Measurements from ENCODE around the gene ZNF45. TPM values are rescaled to one million over a fixed set of nuclear protein-coding genes. Genes with fewer than 3 reads are reported as not detected.

Gene ZNF45
- polyA plus RNA-seq, 1 donor from 2014 or later = 17.5 TPM

DNA sequence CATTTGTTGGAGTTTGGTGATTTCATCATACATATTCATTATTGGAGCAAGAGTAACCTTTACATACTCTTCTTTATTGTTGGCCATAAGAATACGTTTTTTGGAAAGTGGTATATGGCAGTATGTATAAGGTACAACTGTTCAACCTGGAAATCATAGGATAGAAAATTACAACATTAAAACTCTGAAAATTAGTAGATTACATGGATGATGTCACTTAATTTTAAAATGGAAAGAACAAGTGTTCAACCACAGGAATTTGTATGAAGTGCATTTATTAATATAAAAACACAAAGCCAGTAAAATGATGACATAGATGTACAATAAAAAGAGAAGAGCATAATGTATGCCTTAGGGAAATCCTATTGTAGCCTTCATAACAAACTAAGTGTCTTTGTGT is 41.6 kb upstream of the ZNF45 start:
- peaks cover 2% of the 10 kb centered on the region for H3K36me3 ChIP-seq (ENCODE audit: insufficient read depth, low read length)
- no peak overlapping the region for H3K4me3 ChIP-seq (ENCODE audit: low read length)
- no peak overlapping the region for H3K4me2 ChIP-seq (ENCODE audit: low read length)
- no peaks in the 10 kb centered on the region for H3F3A ChIP-seq (ENCODE audit: insufficient read depth, low read length, poor library complexity, severe bottlenecking)
- H3K79me2 ChIP-seq (replicated peaks; ENCODE audit: insufficient read depth, low read length) = no peaks in the 10 kb centered on the region
- H4K20me1 ChIP-seq (ENCODE audit: insufficient read depth) = no peaks in the 10 kb centered on the region
- no peak overlapping the region for H3K27ac ChIP-seq (ENCODE audit: low read length)
- H3K9ac ChIP-seq (ENCODE audit: low read length) = no peak overlapping the region
- no peaks in the 10 kb centered on the region for H3K9me2 ChIP-seq (ENCODE audit: insufficient read depth, low read length)
- no peak overlapping the region for H2AFZ ChIP-seq (ENCODE audit: low read depth, low read length)
- peaks cover 3% of the 10 kb centered on the region for H3K9me3 ChIP-seq (ENCODE audit: low read length)
- TF ChIP-seq RAD21 (conservative IDR thresholded peaks at IDR 0.05) = no peak
- no peaks in the 10 kb centered on the region for H3K27me3 ChIP-seq (ENCODE audit: insufficient read depth, low read depth, low read length)

GRCh38 chr19:43966079-43966694 is 31.1 kb upstream of the ZNF45 start:
- H3K9me2 ChIP-seq (ENCODE audit: insufficient read depth, low read length) = no peaks in the 10 kb centered on the region
- H3K36me3 ChIP-seq (ENCODE audit: insufficient read depth, low read length) = peaks cover 67% of the 10 kb centered on the region
- no peaks in the 10 kb centered on the region for H4K20me1 ChIP-seq (ENCODE audit: insufficient read depth)
- H3K27ac ChIP-seq (ENCODE audit: low read length) = no peak overlapping the region
- no peaks in the 10 kb centered on the region for H3F3A ChIP-seq (ENCODE audit: insufficient read depth, low read length, poor library complexity, severe bottlenecking)
- TF ChIP-seq, protein P1, sequence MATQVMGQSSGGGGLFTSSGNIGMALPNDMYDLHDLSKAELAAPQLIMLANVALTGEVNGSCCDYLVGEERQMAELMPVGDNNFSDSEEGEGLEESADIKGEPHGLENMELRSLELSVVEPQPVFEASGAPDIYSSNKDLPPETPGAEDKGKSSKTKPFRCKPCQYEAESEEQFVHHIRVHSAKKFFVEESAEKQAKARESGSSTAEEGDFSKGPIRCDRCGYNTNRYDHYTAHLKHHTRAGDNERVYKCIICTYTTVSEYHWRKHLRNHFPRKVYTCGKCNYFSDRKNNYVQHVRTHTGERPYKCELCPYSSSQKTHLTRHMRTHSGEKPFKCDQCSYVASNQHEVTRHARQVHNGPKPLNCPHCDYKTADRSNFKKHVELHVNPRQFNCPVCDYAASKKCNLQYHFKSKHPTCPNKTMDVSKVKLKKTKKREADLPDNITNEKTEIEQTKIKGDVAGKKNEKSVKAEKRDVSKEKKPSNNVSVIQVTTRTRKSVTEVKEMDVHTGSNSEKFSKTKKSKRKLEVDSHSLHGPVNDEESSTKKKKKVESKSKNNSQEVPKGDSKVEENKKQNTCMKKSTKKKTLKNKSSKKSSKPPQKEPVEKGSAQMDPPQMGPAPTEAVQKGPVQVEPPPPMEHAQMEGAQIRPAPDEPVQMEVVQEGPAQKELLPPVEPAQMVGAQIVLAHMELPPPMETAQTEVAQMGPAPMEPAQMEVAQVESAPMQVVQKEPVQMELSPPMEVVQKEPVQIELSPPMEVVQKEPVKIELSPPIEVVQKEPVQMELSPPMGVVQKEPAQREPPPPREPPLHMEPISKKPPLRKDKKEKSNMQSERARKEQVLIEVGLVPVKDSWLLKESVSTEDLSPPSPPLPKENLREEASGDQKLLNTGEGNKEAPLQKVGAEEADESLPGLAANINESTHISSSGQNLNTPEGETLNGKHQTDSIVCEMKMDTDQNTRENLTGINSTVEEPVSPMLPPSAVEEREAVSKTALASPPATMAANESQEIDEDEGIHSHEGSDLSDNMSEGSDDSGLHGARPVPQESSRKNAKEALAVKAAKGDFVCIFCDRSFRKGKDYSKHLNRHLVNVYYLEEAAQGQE (IDR thresholded peaks at IDR 0.05; ENCODE audit: borderline replicate concordance) = no peak
- H3K79me2 ChIP-seq (replicated peaks; ENCODE audit: insufficient read depth, low read length) = peaks cover 9% of the 10 kb centered on the region
- H2AFZ ChIP-seq (ENCODE audit: low read depth, low read length) = no peak overlapping the region
- peaks cover 68% of the 10 kb centered on the region for H3K9me3 ChIP-seq (ENCODE audit: low read length)
- no peak overlapping the region for H3K4me2 ChIP-seq (ENCODE audit: low read length)
- no peaks in the 10 kb centered on the region for H3K27me3 ChIP-seq (ENCODE audit: insufficient read depth, low read depth, low read length)
- no peak overlapping the region for H3K4me3 ChIP-seq (ENCODE audit: low read length)
- no peak overlapping the region for H3K9ac ChIP-seq (ENCODE audit: low read length)

DNA sequence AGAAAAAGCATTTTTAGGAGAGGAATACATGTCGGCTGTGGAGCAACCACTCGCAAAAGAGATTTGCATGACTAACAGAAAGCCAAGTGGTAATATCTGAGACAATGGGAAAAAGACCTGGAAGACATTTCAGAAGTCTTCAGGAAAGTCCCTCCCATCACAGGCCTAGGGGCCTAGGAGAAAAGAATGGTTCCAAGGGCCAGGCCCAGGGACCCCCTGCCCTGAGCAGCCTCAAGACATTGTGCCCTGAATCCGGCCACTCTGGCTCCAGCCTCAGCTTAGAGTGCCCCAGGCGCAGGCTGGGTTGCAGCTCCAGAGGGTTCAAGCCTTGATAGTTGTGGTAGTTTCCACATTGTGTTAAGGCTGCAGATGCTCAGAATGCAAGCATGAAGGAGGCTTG is 25.3 kb upstream of the ZNF45 start:
- Histone ChIP-seq H3K4me2 (ENCODE audit: low read length) (no peak overlapping the region), H3K9me2 (ENCODE audit: insufficient read depth, low read length) (no peaks in the 10 kb centered on the region), H3K36me3 (ENCODE audit: insufficient read depth, low read length) (peaks cover 19% of the 10 kb centered on the region), H3K27me3 (ENCODE audit: insufficient read depth, low read depth, low read length) (no peaks in the 10 kb centered on the region), H2AFZ (ENCODE audit: low read depth, low read length) (no peak overlapping the region), H3K9me3 (ENCODE audit: low read length) (peaks cover 30% of the 10 kb centered on the region), H3K9ac (ENCODE audit: low read length) (no peak overlapping the region), H4K20me1 (ENCODE audit: insufficient read depth) (no peaks in the 10 kb centered on the region), H3K4me3 (ENCODE audit: low read length) (no peak overlapping the region), H3K79me2 (replicated peaks; ENCODE audit: insufficient read depth, low read length) (peaks cover 9% of the 10 kb centered on the region), H3K27ac (ENCODE audit: low read length) (no peak overlapping the region), H3F3A (ENCODE audit: insufficient read depth, low read length, poor library complexity, severe bottlenecking) (no peaks in the 10 kb centered on the region)
- no peak for TF ChIP-seq EZH2 (IDR thresholded peaks at IDR 0.05; ENCODE audit: borderline replicate concordance, insufficient read depth, low read length, poor library complexity, severe bottlenecking)

DNA sequence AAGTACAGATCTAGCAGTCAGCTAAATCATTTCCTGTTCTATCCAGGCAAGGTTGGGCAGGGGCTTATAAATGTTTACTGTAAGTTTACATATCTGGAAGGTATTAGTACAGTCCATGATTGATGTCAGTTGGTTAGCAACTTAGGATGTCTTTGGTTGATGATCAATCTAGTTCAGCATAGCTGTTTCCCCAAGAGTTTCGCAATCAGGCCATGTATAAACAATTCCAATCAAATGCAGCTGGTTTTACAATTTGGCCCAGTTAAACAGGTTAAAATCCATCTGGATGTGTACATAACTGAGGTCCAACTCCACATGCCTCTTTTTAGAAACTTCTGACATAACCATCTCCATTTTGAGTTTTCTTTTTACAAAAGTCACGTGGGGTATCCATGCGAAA is 22.8 kb upstream of the ZNF45 start:
- no peak overlapping the region for H3K9ac ChIP-seq (ENCODE audit: low read length)
- no peaks in the 10 kb centered on the region for H3K9me2 ChIP-seq (ENCODE audit: insufficient read depth, low read length)
- no peaks in the 10 kb centered on the region for H3F3A ChIP-seq (ENCODE audit: insufficient read depth, low read length, poor library complexity, severe bottlenecking)
- H3K36me3 ChIP-seq (ENCODE audit: insufficient read depth, low read length) = no peaks in the 10 kb centered on the region
- no peak overlapping the region for H3K4me2 ChIP-seq (ENCODE audit: low read length)
- H3K4me3 ChIP-seq (ENCODE audit: low read length) = no peak overlapping the region
- peaks cover 6% of the 10 kb centered on the region for H3K79me2 ChIP-seq (replicated peaks; ENCODE audit: insufficient read depth, low read length)
- no peaks in the 10 kb centered on the region for H3K27me3 ChIP-seq (ENCODE audit: insufficient read depth, low read depth, low read length)
- H2AFZ ChIP-seq (ENCODE audit: low read depth, low read length) = no peak overlapping the region
- H3K9me3 ChIP-seq (ENCODE audit: low read length) = peaks cover 11% of the 10 kb centered on the region
- no peak for TF ChIP-seq SMC3 (conservative IDR thresholded peaks at IDR 0.05; ENCODE audit: poor library complexity)
- no peak for TF ChIP-seq CTCF (IDR thresholded peaks at IDR 0.05; ENCODE audit: poor library complexity, severe bottlenecking)
- TF ChIP-seq MXI1 (conservative IDR thresholded peaks at IDR 0.05; ENCODE audit: poor library complexity, severe bottlenecking) = no peak
- no peak for TF ChIP-seq RAD21 (conservative IDR thresholded peaks at IDR 0.05)
- no peak for TF ChIP-seq POLR2AphosphoS5 (IDR thresholded peaks at IDR 0.05)
- TF ChIP-seq EZH2 (IDR thresholded peaks at IDR 0.05; ENCODE audit: borderline replicate concordance, insufficient read depth, low read length, poor library complexity, severe bottlenecking) = no peak
- TF ChIP-seq EP300 (conservative IDR thresholded peaks at IDR 0.05; ENCODE audit: poor library complexity, severe bottlenecking) = no peak
- TF ChIP-seq, protein P1 (IDR thresholded peaks at IDR 0.05; ENCODE audit: borderline replicate concordance) = no peak
- no peak for TF ChIP-seq TAF1 (IDR thresholded peaks at IDR 0.05; ENCODE audit: low read depth)
- no peak overlapping the region for H3K27ac ChIP-seq (ENCODE audit: low read length)
- no peaks in the 10 kb centered on the region for H4K20me1 ChIP-seq (ENCODE audit: insufficient read depth)

All from neural cell (in vitro differentiated cells).